ENCODE data around the gene PROM1.

GRCh38 chr4:16102356-16102755, 18.5 kb upstream of the PROM1 start:
- TF ChIP-seq GATA1 (IDR thresholded peaks at IDR 0.05; ENCODE audit: low read depth, low read length) (no peak), POLR2A (IDR thresholded peaks at IDR 0.05; ENCODE audit: low read length) (no peak)
